Suprapubic skin (tissue), 4 donors: ENCODE measurements around the gene PCBP3. TPM values are rescaled to one million over a fixed set of nuclear protein-coding genes. Genes with fewer than 3 reads are reported as not detected.

Experiments
- DNase-seq, 2 donors: peaks; one replicate each; pipeline ENCODE4 v3.0.0-alpha.2; 2019; ENCODE audit warnings: low spot score in 2 of 2
- H3K27ac ChIP-seq: fragments of 200-600 bp; sonication (generic); one replicate; pipeline ENCODE4 v1.5.1; 2019
- H3K27me3 ChIP-seq: fragments of 200-600 bp; sonication (generic); one replicate; pipeline ENCODE4 v1.5.1; 2019
- H3K36me3 ChIP-seq: fragments of 200-600 bp; sonication (generic); one replicate; pipeline ENCODE4 v1.5.1; 2019
- H3K4me1 ChIP-seq: fragments of 200-600 bp; sonication (generic); one replicate; pipeline ENCODE4 v1.5.1; 2019
- H3K4me3 ChIP-seq: fragments of 200-600 bp; sonication (generic); one replicate; pipeline ENCODE4 v1.5.1; 2019; ENCODE audit warnings: mild to moderate bottlenecking
- H3K9me3 ChIP-seq: fragments of 200-600 bp; sonication (generic); one replicate; pipeline ENCODE4 v1.5.1; 2019
- CTCF ChIP-seq, 2 donors: fragments of 200-600 bp in 1 of 2; fragments of 450-650 bp in 1 of 2; sonication (generic) in 1 of 2; IDR thresholded peaks; one replicate each; pipeline ENCODE4 v1.5.1; 2016 to 2019; ENCODE audit warnings: antibody characterized with exemption in 2 of 2, mild to moderate bottlenecking in 1 of 2, moderate library complexity in 1 of 2
- EP300 ChIP-seq: sonication (generic); formaldehyde crosslinking; IDR thresholded peaks from one replicate; pipeline ENCODE4 v1.6.1; 2017; ENCODE audit warnings: antibody characterized with exemption
- POLR2A ChIP-seq, 2 donors: fragments of 450-650 bp; IDR thresholded peaks; one replicate each; pipeline ENCODE4 v1.6.1; 2017; ENCODE audit warnings: antibody characterized with exemption in 2 of 2, mild to moderate bottlenecking in 2 of 2, moderate library complexity in 2 of 2
- POLR2AphosphoS5 ChIP-seq, 3 donors: sonication (generic); formaldehyde crosslinking; IDR thresholded peaks; one replicate each; pipeline ENCODE4 v1.6.1; 2017; ENCODE audit warnings: antibody characterized with exemption in 3 of 3
- WGBS: methylation state at CpG from one replicate; pipeline ENCODE4 v1.1.5; 2018; 5-methylcytosine and 5-hydroxymethylcytosine counted together
- total RNA-seq, 4 donors: library from RNA; depleted of rRNA; stranded (reverse); fragments of >200 nt; gene quantifications; one replicate each; pipeline ENCODE4 v1.1.0, GENCODE V29; 2016

PCBP3 gene
- total RNA-seq, 4 donors from 2014 or later = 0.97 to 7.3 (median 2.7) TPM

- no peak overlapping the region for H3K27ac ChIP-seq
- no peak for DNase-seq
- H3K36me3 ChIP-seq = no peaks in the 10 kb centered on the region
- 82% methylated on average over 1 of the region's 1 CpG for WGBS
- no peaks in the 10 kb centered on the region for H3K4me1 ChIP-seq
- no peak for TF ChIP-seq POLR2AphosphoS5 (IDR thresholded peaks at IDR 0.05)
- no peak for TF ChIP-seq CTCF (IDR thresholded peaks at IDR 0.05)
- TF ChIP-seq POLR2A (IDR thresholded peaks at IDR 0.05) = no peak
- no peak for TF ChIP-seq EP300
- no peaks in the 10 kb centered on the region for H3K9me3 ChIP-seq
- no peak overlapping the region for H3K4me3 ChIP-seq
- H3K27me3 ChIP-seq = no peaks in the 10 kb centered on the region
These were observed 36.7 kb downstream of the PCBP3 start for GRCh38 chr21:45680215-45680614.

- TF ChIP-seq EP300 (no peak), POLR2AphosphoS5 (IDR thresholded peaks at IDR 0.05) (no peak), CTCF (IDR thresholded peaks at IDR 0.05) (no peak), POLR2A (IDR thresholded peaks at IDR 0.05) (no peak)
- H3K36me3 ChIP-seq = no peaks in the 10 kb centered on the region
- no peak overlapping the region for H3K27ac ChIP-seq
- WGBS = 37% methylated on average over 2 of the region's 2 CpGs
- no peak for DNase-seq
- H3K27me3 ChIP-seq = no peaks in the 10 kb centered on the region
- peaks cover 6% of the 10 kb centered on the region for H3K9me3 ChIP-seq
- H3K4me3 ChIP-seq = no peak overlapping the region
- H3K4me1 ChIP-seq = peaks cover 12% of the 10 kb centered on the region
These were observed 51.6 kb downstream of the PCBP3 start for GRCh38 chr21:45695086-45695485.

GRCh38 chr21:45698493-45699184 is 55.1 kb downstream of the PCBP3 start:
- Histone ChIP-seq H3K9me3 (peaks cover 6% of the 10 kb centered on the region), H3K4me1 (peaks cover 12% of the 10 kb centered on the region), H3K27me3 (no peaks in the 10 kb centered on the region), H3K36me3 (no peaks in the 10 kb centered on the region), H3K27ac (no peak overlapping the region), H3K4me3 (no peak overlapping the region)
- TF ChIP-seq POLR2AphosphoS5 (IDR thresholded peaks at IDR 0.05) (no peak), EP300 (peak; percentile 45)
- 32% methylated on average over 3 of the region's 3 CpGs for WGBS
- DNase-seq = no peak

- 86% methylated on average over 7 of the region's 7 CpGs for WGBS
- Histone ChIP-seq H3K4me1 (peaks cover 12% of the 10 kb centered on the region), H3K27ac (no peak overlapping the region), H3K27me3 (no peaks in the 10 kb centered on the region), H3K36me3 (no peaks in the 10 kb centered on the region), H3K9me3 (peaks cover 6% of the 10 kb centered on the region), H3K4me3 (no peak overlapping the region)
- no peak for TF ChIP-seq POLR2A (IDR thresholded peaks at IDR 0.05)
- no peak for TF ChIP-seq EP300
- TF ChIP-seq POLR2AphosphoS5 (IDR thresholded peaks at IDR 0.05) = no peak
- no peak for DNase-seq
These were observed 55.9 kb downstream of the PCBP3 start for GRCh38 chr21:45699251-45699942.

- 60% methylated on average over 1 of the region's 1 CpG for WGBS
- Histone ChIP-seq H3K9me3 (peaks cover 6% of the 10 kb centered on the region), H3K27me3 (no peaks in the 10 kb centered on the region), H3K4me3 (no peak overlapping the region), H3K36me3 (no peaks in the 10 kb centered on the region), H3K27ac (no peak overlapping the region), H3K4me1 (peaks cover 12% of the 10 kb centered on the region)
- DNase-seq = no peak
- TF ChIP-seq POLR2A (IDR thresholded peaks at IDR 0.05) (no peak), POLR2AphosphoS5 (IDR thresholded peaks at IDR 0.05) (no peak), EP300 (no peak), CTCF (IDR thresholded peaks at IDR 0.05) (no peak)
These were observed 56.4 kb downstream of the PCBP3 start for GRCh38 chr21:45699966-45700365.

- DNase-seq = no peak
- WGBS = 98% methylated on average over 6 of the region's 6 CpGs
- no peaks in the 10 kb centered on the region for H3K36me3 ChIP-seq
- H3K4me1 ChIP-seq = peaks cover 12% of the 10 kb centered on the region
- peaks cover 6% of the 10 kb centered on the region for H3K9me3 ChIP-seq
- no peak overlapping the region for H3K4me3 ChIP-seq
- TF ChIP-seq POLR2AphosphoS5 (IDR thresholded peaks at IDR 0.05) (no peak), POLR2A (IDR thresholded peaks at IDR 0.05) (no peak), CTCF (IDR thresholded peaks at IDR 0.05) (no peak), EP300 (no peak)
- H3K27me3 ChIP-seq = no peaks in the 10 kb centered on the region
- no peak overlapping the region for H3K27ac ChIP-seq
These were observed 56.9 kb downstream of the PCBP3 start for GRCh38 chr21:45700461-45700860.
